Adrenal gland (tissue), 12 donors: ENCODE data around the gene PCAT6. TPM values are rescaled to one million over a fixed set of nuclear protein-coding genes. Genes with fewer than 3 reads are reported as not detected.
"Not testable (repeated sequence)": the region's sequence is repeated elsewhere in the genome, so short reads cannot be mapped to it uniquely, and the experiment has no call there.

Source experiments
- DNase-seq, 7 donors: peaks; one replicate each; pipeline ENCODE4 v3.0.0-alpha.2; 2019 to 2020
- H3K27ac ChIP-seq, 5 donors: fragments of 200-600 bp; sonication (generic) in 4 of 5; 1 replicate in 3 of 5; 2 replicates in 2 of 5; pipeline versions ENCODE4 v1.5.1 to v1.8.0; 2016 to 2020; ENCODE audit warnings: mild to moderate bottlenecking in 1 of 5
- H3K27me3 ChIP-seq: fragments of 200-600 bp; 2 replicates; pipeline ENCODE4 v1.8.0; 2021
- H3K36me3 ChIP-seq, 2 donors: fragments of 200-600 bp; replicated peaks in 1 of 2; 1 replicate in 1 of 2; 2 replicates in 1 of 2; pipeline versions ENCODE4 v1.5.1 to v1.8.0; 2018 to 2022
- H3K4me1 ChIP-seq, 2 donors: fragments of 200-600 bp; replicated peaks in 1 of 2; 1 replicate in 1 of 2; 2 replicates in 1 of 2; pipeline versions ENCODE4 v1.5.1 to v1.8.0; 2018 to 2021
- H3K4me3 ChIP-seq, 4 donors: fragments of 200-600 bp; sonication (generic) in 3 of 4; one replicate each; pipeline ENCODE4 v1.5.1; 2016 to 2018
- H3K9me3 ChIP-seq, 3 donors: fragments of 200-600 bp; sonication (generic) in 1 of 3; replicated peaks in 1 of 3; 1 replicate in 2 of 3; 2 replicates in 1 of 3; pipeline versions ENCODE4 v1.5.1 to v1.8.0; 2016 to 2021
- CTCF ChIP-seq, 6 experiments: fragments of 450-650 bp in 4 of 6; fragments of 200-600 bp in 2 of 6; sonication (generic) in 1 of 6; IDR thresholded peaks; 1 replicate in 5 of 6; 2 replicates in 1 of 6; pipeline versions ENCODE4 v1.5.1 to v1.8.0; 2016 to 2021; ENCODE audit warnings: antibody characterized with exemption in 6 of 6, mild to moderate bottlenecking in 2 of 6, moderate library complexity in 1 of 6
- POLR2A ChIP-seq, 2 donors: fragments of 450-650 bp; IDR thresholded peaks; one replicate each; pipeline ENCODE4 v1.6.1; 2017; ENCODE audit warnings: antibody characterized with exemption in 2 of 2, mild to moderate bottlenecking in 2 of 2, moderate library complexity in 1 of 2
- WGBS, 4 donors: extraction: QIAGEN DNeasy Blood & Tissue Kit in 2 of 4; methylation state at CpG; one replicate each; pipeline versions ENCODE4 v1.1.5 to v1.1.7; 2013 to 2017; 5-methylcytosine and 5-hydroxymethylcytosine counted together
- intact Hi-C, 2 donors: fragments of 100-400 bp; cut with DNase I; formaldehyde crosslinking; loops; one replicate each; pipeline versions ENCODE4 v1.14.1 to v1.15.0; 2022 to 2023
- polyA plus RNA-seq, 3 donors: library from polyadenylated mRNA; stranded (reverse); fragments of 200-250 nt in 2 of 3; fragments of 350-450 nt in 1 of 3; fragmentation: Illumina TruSeq in 1 of 3; extraction: RNeasy Lipid Tissue Mini Kit (QIAGEN cat#74804) in 1 of 3; gene quantifications; one replicate each; pipeline ENCODE4 v1.2.3, GENCODE V29; 2013 to 2014
- total RNA-seq, 9 donors: library from RNA; depleted of rRNA in 4 of 9; stranded (reverse); fragments of >200 nt in 4 of 9; fragments of 120-200 nt in 1 of 9; fragmentation: NEBNext Ultra II Directional in 1 of 9; extraction: Animal tissue kit (Norgen Biotek cat#: 25700) in 1 of 9; gene quantifications; one replicate each; pipeline versions ENCODE4 v1.1.0 to v1.2.4, GENCODE V29; 2013 to 2023
- donor health status: healthy with polysubstance abuse.
- donor health status: Bipolar disorder and iron deficiency.
- donor health status: DM: yes; HTN: yes; CAD: no.
- donor health status: DM: no; HTN: no; CAD: no.
- donor health status: DM: no; HTN: no; CAD: no.
- donor health status: DM: yes; HTN: yes; CAD: no.

Gene PCAT6
- total and polyA plus RNA-seq, 12 donors = 0.33 to 8.5 (median 1.5) TPM; not detected in 3

GRCh38 chr1:202818819-202819218 is 8.1 kb downstream of the PCAT6 start:
- DNase-seq = no peak
- H3K27ac ChIP-seq = no peak overlapping the region
- no peaks in the 10 kb centered on the region for H3K27me3 ChIP-seq
- no peaks in the 10 kb centered on the region for H3K9me3 ChIP-seq
- H3K36me3 ChIP-seq = no peaks in the 10 kb centered on the region
- TF ChIP-seq CTCF (IDR thresholded peaks at IDR 0.05) (no peak), POLR2A (IDR thresholded peaks at IDR 0.05) (no peak)
- H3K4me1 ChIP-seq = no peaks in the 10 kb centered on the region
- intact Hi-C loops = no loop called here
- WGBS, 4 donors = 60 to 90% (median 78%) methylated on average over 1 of the region's 1 CpG
- H3K4me3 ChIP-seq = no peak overlapping the region

- H3K9me3 ChIP-seq = no peaks in the 10 kb centered on the region
- no peak for TF ChIP-seq POLR2A (IDR thresholded peaks at IDR 0.05)
- TF ChIP-seq CTCF (IDR thresholded peaks at IDR 0.05) = no peak
- intact Hi-C loops = no loop called here
- DNase-seq = no peak
- H3K36me3 ChIP-seq = no peaks in the 10 kb centered on the region
- no peak overlapping the region for H3K4me3 ChIP-seq
- no peak overlapping the region for H3K27ac ChIP-seq
- WGBS, 4 donors = 62 to 77% (median 74%) methylated on average over 2 of the region's 2 CpGs
- no peaks in the 10 kb centered on the region for H3K4me1 ChIP-seq
- H3K27me3 ChIP-seq = no peaks in the 10 kb centered on the region
Observed at GRCh38 chr1:202821467-202821866, 10.7 kb downstream of the PCAT6 start.

- H3K4me3 ChIP-seq = no peak overlapping the region
- H3K9me3 ChIP-seq = no peaks in the 10 kb centered on the region
- DNase-seq = no peak
- H3K4me1 ChIP-seq = no peaks in the 10 kb centered on the region
- H3K36me3 ChIP-seq = no peaks in the 10 kb centered on the region
- TF ChIP-seq CTCF (IDR thresholded peaks at IDR 0.05) = no peak
- no peak for TF ChIP-seq POLR2A (IDR thresholded peaks at IDR 0.05)
- no peak overlapping the region for H3K27ac ChIP-seq
- intact Hi-C loops = no loop called here
- WGBS, 4 donors = 84 to 93% (median 88%) methylated on average over 6 to 7 of the region's 7 CpGs
- no peaks in the 10 kb centered on the region for H3K27me3 ChIP-seq
Observed at GRCh38 chr1:202825748-202826147, 15.0 kb downstream of the PCAT6 start.

- H3K27me3 ChIP-seq, H3K4me3 ChIP-seq, intact Hi-C loops, DNase-seq, H3K36me3 ChIP-seq, H3K27ac ChIP-seq, H3K9me3 ChIP-seq, H3K4me1 ChIP-seq: not testable (repeated sequence)
- WGBS, 4 donors = 92 to 95% (median 95%) methylated on average over 9 of the region's 9 CpGs
Observed at GRCh38 chr1:202829223-202829622, 18.5 kb downstream of the PCAT6 start.

GRCh38 chr1:202831906-202832305 is 21.2 kb downstream of the PCAT6 start:
- no peaks in the 10 kb centered on the region for H3K4me1 ChIP-seq
- TF ChIP-seq CTCF (IDR thresholded peaks at IDR 0.05) (no peak), POLR2A (IDR thresholded peaks at IDR 0.05) (no peak)
- intact Hi-C loops = no loop called here
- no peaks in the 10 kb centered on the region for H3K36me3 ChIP-seq
- no peak for DNase-seq
- H3K4me3 ChIP-seq = no peak overlapping the region
- H3K27me3 ChIP-seq = no peaks in the 10 kb centered on the region
- no peak overlapping the region for H3K27ac ChIP-seq
- 75 to 83% (median 79%) methylated on average over 2 to 3 of the region's 3 CpGs for WGBS, 4 donors
- H3K9me3 ChIP-seq = no peaks in the 10 kb centered on the region
